ENCODE results near the gene SPSB1. TPM values are rescaled to one million over a fixed set of nuclear protein-coding genes. Genes with fewer than 3 reads are reported as not detected.

The SPSB1 gene
- total RNA-seq, 2 donors from 2014 or later = 107 to 171 TPM

GRCh38 chr1:9417695-9418094 is 125.0 kb downstream of the SPSB1 start:
- DNase-seq (ENCODE audit: low spot score) = no peak
- no peak for ATAC-seq (ENCODE audit: insufficient number of reproducible peaks, low FRiP score, low read depth)
- H3K36me3 ChIP-seq = no peaks in the 10 kb centered on the region
- H3K27ac ChIP-seq = no peak overlapping the region
- no peaks in the 10 kb centered on the region for H3K27me3 ChIP-seq (replicated peaks; ENCODE audit: insufficient read depth)
- no peak for TF ChIP-seq CTCF (IDR thresholded peaks at IDR 0.05)
- H3K9me3 ChIP-seq = no peaks in the 10 kb centered on the region
- no peak overlapping the region for H3K4me3 ChIP-seq
- H3K4me1 ChIP-seq (ENCODE audit: control insufficient read depth in 1 of 2, low read depth in 2 of 2) = peaks cover 19 to 34% of the 10 kb centered on the region in 2 donors

GRCh38 chr1:9418851-9419250 is 126.2 kb downstream of the SPSB1 start:
- Histone ChIP-seq H3K4me3 (no peak overlapping the region), H3K27me3 (replicated peaks; ENCODE audit: insufficient read depth) (no peaks in the 10 kb centered on the region), H3K27ac (no peak overlapping the region), H3K36me3 (no peaks in the 10 kb centered on the region), H3K4me1 (ENCODE audit: control insufficient read depth in 1 of 2, low read depth in 2 of 2) (peaks cover 14 to 34% of the 10 kb centered on the region in 2 donors), H3K9me3 (no peaks in the 10 kb centered on the region)
- no peak for ATAC-seq (ENCODE audit: insufficient number of reproducible peaks, low FRiP score, low read depth)
- no peak for TF ChIP-seq CTCF (IDR thresholded peaks at IDR 0.05)
- no peak for DNase-seq (ENCODE audit: low spot score)

Other genes starting within 250 kb of the SPSB1 start
- gene SLC2A5, start 223.3 kb upstream of the SPSB1 start, total RNA-seq = 10 to 100 TPM in 1 of 2 donors, 1 to 10 TPM in 1; 3.9 to 14.7 TPM
- 1 to 10 TPM; 5.4 to 7.0 TPM for gene GPR157, start 163.8 kb upstream of the SPSB1 start, total RNA-seq
- 10 to 100 TPM; 57.8 to 80.6 TPM for gene H6PD, start 58.1 kb upstream of the SPSB1 start, total RNA-seq
- gene SLC25A33, start 246.6 kb downstream of the SPSB1 start, total RNA-seq = 10 to 100 TPM in 1 of 2 donors, 1 to 10 TPM in 1; 4.1 to 12.3 TPM

All from thoracic aorta (tissue), 2 donors.